COLO668 (cell line): ENCODE data around the gene ZNF710.

ENCODE experiments used
- DNase-seq: peaks from one replicate; lab custom pipeline; 2025; ENCODE audit not compliant: unreplicated experiment; lab: John Stamatoyannopoulos, UW

ZNF710 gene

DNA sequence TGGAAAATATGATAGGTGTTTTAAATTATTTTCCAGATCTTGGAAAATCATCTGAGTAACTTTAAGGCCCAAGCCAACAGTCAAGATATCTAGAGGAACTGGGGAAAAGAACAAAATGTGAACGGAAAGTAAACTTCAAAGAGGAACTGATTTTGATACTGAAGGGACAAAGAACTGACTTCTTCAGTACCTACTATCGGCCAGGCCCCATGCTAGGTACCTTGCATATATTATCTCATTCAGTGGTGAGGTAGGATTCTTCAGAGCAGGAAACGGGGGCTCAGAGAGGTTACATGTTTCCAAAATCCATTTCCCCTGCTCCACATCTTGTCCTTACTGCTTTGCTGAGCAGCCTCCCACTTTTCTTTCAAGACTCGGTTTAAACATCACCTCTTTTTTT is 9.8 kb upstream of the ZNF710 start:
- DNase-seq = no peak

DNA sequence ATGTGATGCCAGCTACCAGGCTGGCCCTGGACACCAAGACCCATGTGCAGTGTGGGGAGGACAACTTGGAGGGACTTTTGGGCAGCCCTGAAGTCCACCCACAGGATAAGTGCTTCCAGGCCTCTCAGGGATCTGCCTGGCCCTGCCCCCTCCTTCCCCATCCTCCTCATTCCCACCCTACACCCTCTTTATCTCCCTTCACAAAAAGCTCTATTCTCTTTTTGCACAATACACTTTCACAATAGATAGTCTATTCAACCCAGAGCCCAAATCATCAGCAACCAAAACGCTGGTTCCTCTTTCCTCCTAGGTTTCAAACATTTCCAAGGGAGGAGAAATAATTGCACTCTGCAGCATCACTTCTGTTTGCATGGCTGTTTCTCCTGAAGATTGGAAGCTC is 7.8 kb upstream of the ZNF710 start:
- DNase-seq = no peak

DNA sequence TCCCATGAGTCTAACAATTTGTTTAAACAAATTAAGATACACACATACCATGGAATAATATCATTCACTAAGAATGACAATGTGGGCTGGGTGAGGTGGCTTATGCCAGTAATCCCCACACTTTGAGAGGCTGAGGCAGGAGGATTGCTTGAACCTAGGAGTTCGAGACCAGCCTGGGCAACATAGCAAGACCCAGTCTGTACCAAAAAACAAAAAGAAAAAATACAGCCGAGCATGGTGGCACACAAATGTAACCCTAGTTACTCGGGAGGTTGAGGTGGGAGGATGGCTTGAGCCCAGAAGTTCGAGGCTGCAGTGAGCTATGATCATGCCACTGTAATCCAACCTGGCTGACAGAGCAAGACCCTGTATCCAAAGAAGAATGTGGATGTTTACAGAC is 4.0 kb upstream of the ZNF710 start:
- no peak for DNase-seq

DNA sequence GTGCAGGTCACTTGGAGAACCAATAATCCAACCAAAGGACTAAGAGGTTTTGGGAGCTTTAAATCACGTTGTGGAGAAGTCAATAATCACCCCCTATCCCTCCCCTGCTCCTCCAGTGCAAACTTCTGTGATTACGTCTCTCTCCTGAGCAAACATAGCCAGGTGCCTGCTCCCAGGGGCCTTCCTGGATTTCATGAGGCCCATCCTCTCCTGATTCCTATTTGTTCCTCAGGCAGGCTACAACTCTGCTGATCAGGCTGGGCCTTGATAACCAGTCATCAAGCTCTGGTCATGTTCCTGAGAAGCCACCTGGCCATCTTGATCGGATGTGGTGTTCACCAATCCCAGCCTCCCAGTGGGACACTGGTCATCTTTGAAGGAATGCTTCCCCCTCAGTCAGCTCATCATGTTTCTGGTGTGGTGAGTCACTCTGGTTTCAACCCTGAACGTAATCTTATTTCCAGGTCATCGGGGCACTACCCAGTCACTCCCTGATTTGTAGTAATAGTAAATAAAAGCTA is 2.9 kb upstream of the ZNF710 start:
- peak; percentile 55 for DNase-seq

DNA sequence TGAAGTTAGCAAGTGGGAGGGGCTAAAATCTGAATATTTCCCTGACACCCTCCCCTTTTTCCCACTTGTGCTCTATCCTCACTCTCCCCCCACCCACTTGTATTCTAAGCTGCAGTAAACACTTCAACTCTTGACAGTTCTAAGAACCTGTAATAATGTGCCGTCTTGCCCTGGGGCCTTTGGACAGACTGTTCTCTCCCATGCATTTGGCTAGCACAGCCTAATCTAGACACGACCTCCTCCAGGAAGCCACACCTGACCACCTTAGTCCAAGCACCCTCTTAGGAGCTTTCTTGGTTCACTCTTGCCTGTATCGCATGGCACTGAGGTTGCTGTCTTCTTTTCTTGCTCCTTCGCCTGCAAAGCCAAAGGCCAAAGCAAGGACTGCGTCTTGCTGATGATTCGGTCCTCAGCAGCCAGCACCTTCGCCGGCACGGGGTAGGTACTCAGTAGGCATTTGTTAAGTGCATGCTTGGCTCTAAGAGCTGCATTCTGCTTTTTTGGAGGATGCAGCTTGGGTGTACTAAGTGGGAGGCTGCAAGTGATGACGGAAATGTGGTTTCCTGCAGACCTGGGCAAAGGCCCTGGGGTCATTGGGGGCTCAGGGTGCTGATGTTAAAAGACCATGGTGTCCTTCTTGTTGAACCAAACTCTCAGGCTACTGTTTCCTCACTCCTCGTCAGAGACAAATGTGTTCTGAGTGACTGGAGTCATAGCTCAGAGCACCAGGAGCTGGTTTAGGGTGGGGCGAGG is 2.0 kb upstream of the ZNF710 start:
- DNase-seq = no peak

DNA sequence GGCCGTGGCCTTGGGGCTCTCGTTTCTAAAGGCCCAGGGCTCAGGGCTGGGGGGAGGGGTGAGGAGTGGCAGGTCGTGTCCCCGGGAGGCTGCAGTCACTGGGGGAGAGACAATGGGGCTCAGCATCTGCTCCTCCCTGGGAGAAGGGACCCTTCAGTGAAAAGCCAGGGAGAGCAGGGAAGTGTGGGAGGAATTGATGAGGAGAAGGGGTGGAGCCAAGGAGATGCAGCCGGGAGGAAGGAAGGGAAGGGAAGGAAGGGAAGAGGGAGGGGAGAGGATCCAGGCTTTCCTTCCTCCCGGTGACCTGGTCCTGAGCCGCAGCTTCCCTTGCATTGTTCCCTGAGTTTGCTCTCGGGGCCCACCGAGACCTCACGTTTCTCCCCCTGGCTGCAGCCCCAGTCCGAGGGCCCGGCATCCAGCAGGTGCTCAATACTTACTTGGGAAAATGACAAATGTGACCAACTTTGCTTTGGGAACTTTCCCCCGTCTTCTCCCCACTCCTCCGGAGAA is 1.4 kb upstream of the ZNF710 start:
- peak; percentile 34 for DNase-seq

DNA sequence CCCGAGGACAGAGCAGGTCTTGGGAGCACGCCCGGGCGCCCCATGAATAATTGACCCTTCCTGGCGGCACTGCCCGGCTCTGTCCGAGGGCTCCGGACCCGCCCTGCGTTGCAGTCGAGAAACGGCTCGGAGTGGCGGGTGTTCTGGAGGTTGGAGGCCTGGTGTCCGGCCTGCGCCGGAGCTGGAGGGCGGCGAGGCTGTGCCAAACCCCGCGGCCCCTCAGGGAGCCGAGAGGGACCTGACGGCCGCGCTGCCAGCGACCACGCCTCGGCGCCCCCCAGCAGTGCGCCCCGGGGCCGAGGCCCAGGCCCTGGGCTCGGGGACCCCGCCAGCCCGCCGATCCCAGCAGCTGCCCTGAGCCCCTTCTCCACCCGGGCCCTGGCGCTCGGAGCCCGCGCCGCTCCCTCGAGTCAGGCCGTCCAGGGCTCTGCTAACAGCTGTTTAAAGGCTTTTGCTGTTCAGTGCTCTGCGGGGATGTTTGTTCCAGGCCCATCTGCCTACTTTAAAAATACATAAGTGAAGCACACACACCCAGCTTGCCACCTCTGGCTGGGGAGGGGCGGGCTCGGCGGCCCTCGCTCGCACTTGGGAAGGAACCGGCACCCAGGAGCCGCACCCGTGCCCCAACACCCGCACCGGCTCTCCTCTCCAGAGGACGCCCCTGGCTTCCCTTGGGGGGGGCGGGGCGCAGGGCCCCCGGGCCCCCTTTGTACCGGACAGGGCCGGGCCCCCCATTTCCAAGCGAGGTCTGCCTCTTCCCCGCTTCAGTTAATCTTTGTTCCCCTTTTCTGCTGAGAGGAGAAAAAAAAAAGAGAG is 730 bp upstream of the ZNF710 start:
- peak; percentile 65 for DNase-seq

DNA sequence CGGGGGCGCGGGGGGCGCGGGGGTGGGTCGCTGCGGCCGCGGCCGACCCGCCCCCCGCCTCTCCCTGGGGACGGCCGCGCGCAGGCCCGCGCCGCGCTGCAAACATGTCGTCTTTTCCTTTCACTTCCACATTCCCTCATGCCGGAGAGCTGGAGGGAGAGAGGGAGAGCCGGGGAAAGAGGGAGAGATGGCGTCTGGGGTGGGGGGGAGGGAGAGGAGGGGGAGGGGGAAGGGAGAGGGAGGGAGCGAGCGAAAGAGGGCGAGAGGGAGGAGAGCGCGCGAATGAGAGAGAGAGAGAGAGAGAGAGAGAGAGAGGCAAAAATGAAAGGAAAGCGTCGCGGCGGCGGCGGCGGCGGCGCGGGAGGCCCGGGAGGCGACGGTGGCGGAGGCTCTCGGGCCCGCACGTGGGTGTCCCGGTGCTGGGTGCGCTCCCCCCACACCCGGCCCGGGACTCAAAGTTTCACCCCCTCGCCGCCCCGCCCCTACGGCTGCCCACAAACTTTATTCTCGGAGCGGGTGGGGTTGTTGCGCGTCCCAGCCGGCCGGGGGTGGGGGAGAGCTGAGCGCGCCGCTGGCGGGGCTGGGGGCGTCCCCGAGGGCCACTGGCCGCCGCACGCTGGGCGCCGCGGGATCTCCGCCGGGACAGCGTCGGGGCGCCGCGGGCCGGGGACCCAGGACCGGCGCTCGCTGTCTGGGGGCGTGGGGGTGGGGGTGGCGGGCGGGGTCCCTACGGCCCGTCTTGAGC is 731 bp downstream of the ZNF710 start:
- DNase-seq = peak; percentile 68

DNA sequence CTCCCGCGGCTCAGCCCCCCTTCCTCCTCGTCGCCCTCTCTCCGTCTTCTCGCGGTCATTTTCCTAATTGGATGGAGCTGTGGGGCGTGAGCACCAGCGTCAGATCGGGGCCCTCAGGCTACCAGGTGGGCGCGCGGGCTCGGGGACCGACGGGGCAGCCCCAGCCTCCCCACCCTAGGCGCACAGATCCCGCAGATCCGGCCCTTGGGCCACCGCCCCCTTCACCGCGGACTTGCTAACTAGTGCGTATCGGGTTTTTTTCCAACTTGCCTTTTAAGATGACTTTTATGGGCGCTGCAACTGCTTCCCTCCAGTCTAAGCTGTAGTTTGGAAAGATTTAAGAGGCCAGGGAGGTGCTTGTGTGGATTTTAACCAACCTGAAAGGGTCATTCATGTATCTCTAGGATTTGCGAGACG is 1.3 kb downstream of the ZNF710 start:
- DNase-seq = peak; percentile 52

DNA sequence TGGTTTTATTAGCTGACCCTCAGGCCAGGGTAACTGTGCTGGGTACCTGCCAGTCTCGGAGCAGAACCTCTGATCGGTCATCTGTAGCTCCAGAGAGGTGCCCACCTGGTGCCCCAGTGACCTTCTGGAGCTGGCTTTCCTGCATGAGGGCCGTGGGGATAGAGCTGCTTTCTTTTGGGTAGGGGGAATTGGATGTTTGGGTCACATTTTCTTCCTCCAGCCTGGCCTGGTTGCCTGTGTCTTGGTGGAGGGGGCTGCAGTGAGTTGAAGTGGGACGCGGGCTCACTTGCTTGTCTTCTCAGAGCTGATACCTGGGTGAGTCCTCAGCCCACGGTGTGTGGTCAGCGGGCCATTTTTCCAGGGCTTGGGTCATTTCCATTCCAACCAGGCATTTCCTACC is 2.6 kb downstream of the ZNF710 start:
- no peak for DNase-seq

DNA sequence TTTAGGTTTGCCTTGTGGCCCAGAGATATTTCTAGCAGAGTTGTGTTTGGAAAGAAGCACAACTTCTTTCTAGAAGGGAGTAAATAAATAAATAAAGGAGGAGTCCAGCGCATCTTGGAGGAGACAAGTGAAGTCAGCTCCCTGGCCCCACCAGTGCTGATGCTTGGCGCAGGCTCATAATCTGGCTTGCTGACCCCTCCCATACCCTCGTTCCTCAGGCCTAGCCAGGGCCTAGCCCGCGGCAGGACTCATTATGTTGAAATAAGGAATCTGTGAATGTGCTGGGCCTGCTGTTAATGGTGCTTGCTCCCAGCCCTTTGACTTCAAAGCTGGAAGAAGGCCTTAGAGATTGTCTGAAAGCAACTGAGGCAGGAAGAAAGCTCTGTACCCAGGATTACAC is 3.1 kb downstream of the ZNF710 start:
- no peak for DNase-seq

DNA sequence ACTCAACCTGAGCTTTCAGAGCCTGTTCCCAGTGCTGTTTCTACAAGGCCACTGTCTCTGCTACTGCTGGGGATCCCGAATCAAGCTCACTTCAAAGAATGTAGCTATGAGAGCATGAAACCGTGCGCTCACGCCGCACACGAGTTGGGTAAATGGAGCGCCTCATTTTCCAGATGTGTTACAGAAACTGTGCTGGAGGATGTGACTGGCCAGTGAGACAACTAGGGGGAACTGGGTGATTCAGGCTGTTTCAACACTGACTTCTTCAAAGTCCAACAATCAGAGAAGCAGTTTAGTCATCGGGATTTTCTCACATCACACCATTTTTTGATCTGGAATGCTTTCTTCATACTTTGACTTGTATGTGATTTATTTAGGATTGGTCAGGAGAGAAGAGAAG is 3.5 kb downstream of the ZNF710 start:
- DNase-seq = no peak

DNA sequence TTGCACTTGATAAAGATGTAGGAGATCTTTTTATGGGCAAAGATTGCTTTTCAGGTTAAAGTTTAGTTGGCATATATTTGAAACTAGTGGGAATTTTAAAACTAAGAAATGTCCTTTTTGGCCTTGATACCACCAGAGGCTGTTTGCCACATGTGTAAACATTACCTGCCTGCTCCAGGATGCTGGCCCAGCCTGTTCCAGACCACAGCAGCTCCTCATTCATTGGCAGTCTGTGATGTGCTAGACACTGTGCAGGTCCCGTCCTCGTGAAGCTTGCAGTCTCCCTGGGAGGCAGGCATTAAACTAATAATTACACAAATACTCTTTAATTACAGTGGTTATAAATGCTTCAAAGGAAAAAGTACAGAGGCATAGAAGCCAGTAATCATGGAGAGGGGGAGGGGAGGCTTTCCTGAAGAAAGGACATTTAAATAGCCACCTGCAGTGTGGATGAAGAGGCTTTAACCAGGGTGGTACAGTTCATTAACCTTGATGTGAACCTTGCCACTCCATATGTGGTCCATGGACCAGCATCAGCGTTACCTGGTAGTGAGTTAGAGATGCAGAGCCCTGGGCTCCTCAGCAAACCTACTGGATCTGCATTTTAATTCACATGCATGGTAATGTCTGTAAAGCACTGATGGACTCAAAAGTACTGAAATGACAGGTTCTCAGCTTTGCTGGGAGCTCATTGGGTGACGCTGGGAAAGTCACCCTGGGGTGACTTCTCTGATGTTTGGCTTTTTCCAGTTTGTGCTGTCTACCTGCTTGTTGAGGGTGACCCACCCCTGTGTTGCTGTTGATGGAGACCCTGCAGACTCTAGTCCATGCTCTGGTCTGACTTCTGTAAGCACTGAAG is 5.3 kb downstream of the ZNF710 start:
- no peak for DNase-seq

DNA sequence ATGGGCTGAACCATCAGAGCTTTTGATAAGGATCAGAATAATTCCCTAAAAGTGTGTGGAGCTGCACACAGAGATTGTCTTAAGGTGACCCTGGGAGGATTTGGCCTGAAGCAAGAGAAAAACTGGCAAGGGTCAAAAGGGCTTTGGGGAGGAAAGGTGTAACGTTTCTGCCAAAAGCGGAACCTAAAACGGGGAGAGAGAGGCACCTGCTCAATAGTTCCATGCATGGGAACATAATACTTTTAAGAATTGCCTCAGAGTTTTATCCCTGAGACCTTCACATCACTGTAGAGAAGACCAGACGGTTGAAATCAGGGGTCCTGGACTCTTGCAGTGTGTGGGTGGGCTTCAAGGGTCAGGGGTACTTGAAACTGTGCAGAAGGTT is 5.9 kb downstream of the ZNF710 start:
- DNase-seq = no peak

DNA sequence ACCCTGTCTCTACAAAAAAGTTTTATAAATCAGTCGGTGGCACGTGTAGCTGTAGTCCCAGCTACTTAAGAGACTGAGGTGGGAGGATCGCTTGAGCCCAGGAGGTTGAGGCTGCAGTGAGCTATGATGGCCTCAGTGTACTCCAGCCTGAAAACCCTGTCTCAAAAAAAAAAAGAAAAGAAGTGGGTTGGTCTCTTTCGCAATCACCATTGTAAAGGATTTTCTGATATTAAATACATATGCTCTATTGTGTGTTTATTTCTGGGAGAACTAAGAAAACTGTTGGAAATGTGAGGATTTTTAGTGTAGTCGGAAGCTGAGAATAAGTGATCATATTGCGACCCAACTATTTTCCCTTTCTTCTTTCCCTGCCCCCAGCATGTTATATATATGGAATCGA is 7.5 kb downstream of the ZNF710 start:
- DNase-seq = no peak

DNA sequence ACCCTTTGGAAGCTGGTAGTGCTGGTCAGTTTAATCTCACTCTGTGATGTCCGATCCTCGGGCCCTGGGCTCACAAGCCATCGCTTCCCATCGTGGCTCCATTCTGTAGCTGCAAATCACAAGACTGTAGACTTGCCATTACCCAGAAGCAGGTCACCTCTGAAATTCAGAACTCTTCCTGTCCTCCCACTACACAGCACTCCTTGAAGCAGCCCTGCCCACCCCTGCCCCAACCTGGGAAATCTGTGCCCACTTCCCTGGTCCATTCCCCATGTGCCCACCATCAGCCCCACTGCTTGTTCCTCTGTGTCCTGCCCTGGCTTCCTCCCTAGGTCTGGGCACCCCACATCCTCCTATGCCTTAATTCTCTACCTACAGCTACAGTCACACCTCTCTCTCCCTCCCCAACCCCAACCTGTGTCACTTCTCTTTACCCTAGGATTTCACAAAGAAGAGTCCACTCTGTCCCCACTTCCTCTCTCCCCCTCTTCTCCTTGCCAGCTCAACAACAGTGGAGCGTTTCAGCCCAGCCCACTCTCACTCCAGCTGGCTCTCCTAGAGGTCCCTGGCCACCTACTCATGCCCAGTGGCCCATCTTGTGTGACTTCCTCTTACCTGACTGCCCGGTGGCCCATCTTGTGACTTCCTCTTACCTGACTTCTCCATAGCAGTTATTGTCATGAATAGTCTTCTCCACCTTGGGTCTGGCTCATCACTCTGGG is 8.3 kb downstream of the ZNF710 start:
- no peak for DNase-seq

DNA sequence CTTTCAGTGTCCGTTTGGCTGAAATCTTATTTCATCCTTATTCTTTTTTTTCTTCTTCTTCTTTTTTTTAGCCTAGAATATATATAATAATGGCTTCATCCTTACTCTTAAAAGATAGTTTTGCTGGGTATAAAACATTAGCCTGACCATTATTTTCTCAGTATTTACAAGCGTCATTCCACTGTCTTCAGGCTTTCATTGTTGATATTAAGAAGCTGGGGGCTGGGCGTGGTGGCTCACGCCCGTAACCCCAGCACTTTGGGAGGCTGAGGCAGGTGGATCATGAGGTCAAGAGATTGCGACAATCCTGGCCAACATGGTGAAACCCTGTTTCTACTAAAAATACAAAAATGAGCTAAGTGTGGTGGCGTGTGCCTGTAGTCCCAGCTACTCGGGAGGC is 10.6 kb downstream of the ZNF710 start:
- no peak for DNase-seq

DNA sequence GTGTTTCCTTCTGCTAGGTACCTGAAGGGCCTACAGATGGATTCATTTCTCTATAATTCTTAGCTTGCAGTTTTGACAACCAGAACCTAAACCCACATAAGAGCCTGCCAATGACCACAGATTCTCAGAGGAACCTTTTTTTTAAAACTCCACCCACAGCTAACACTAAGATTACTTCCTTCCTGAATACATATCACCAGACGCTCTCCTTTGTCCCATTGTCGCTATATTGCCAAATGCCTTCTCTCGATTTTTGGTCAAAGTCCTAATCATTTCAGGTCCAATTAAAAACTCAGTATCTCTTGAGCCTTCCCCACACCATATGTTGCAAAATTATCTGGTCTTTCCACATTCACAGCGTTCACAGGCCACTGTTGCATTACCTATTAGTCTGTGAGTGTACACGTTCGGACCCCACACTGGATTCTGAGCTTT is 12.4 kb downstream of the ZNF710 start:
- no peak for DNase-seq

DNA sequence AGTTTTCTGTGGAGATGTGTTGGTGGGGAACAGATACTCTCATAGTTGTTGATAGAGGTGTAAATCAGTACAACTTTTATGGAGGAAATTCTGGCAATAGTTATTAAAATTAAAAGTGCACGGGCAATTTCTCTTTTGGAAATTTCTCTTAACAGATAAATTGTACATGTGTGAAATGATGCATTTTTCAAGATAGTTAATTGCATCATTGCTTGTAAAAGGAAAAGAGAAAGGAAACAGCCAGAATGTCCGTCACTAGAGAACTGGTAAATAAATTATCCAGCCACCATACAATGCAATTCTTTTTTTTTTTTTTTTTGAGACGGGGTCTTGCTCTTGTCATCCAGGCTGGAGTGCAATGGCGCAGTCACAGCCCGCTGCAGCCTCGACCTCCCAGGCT is 14.2 kb downstream of the ZNF710 start:
- no peak for DNase-seq

DNA sequence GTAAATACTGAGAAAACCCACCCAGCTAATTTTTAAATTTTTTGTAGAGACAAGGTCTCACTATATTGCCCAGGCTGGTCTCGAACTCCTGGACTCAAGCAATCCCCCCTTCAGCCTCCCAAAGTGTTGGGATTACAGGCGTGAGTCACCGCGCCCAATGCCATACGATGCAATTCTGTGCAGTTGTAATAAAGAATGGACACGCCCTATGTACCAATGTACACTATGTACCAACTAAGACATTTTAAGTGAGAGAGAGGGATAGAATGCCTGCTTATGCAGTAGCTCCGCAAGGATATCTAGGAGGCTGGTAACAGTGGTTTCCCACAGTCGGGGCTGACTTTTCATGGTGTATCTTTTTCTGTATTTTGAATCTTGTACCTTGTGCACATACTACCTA is 14.6 kb downstream of the ZNF710 start:
- no peak for DNase-seq
